B cell (primary cell): ENCODE results near the gene MANBA. TPM values are rescaled to one million over a fixed set of nuclear protein-coding genes. Genes with fewer than 3 reads are reported as not detected.

ENCODE experiments used
- ATAC-seq: fragments of 200-7000 bp; cut with Tn5 transposase; one replicate; pipeline ENCODE4 v1.10.0; 2021; ENCODE audit warnings: low read depth, mild to moderate bottlenecking, moderate number of reproducible peaks, moderate library complexity
- CTCF ChIA-PET: fragments of 350-600 bp; sonication (Branson Sonifier 250); formaldehyde crosslinking; loops from one replicate; lab custom pipeline; 2021; ENCODE audit warnings: antibody characterized with exemption, inconsistent platforms; lab: Charles Lee
- POLR2A ChIA-PET: fragments of 350-600 bp; sonication (Branson Sonifier 250); formaldehyde crosslinking; loops from one replicate; lab custom pipeline; 2021; ENCODE audit warnings: antibody characterized with exemption; lab: Charles Lee
- DNase-seq: peaks from one replicate; pipeline ENCODE4 v3.0.0; 2013
- H2AFZ ChIP-seq: 2 replicates; pipeline ENCODE4 v1.6.1; 2012; ENCODE audit warnings: mild to moderate bottlenecking, low read depth, low read length; ENCODE audit not compliant: insufficient read depth, poor library complexity, severe bottlenecking
- H3K27ac ChIP-seq, 2 donors: 1 replicate in 1 of 2; 2 replicates in 1 of 2; pipeline ENCODE4 v1.5.1; 2012 to 2013; ENCODE audit warnings: low read length in 2 of 2, mild to moderate bottlenecking in 2 of 2, moderate library complexity in 1 of 2
- H3K27me3 ChIP-seq, 4 experiments: fragments of 200-600 bp in 1 of 4; sonication (generic) in 1 of 4; replicated peaks in 1 of 4; 1 replicate in 2 of 4; 2 replicates in 2 of 4; pipeline versions ENCODE4 v1.6.1 to v1.7.0; 2013 to 2016; ENCODE audit warnings: low read length in 3 of 4, mild to moderate bottlenecking in 2 of 4, mixed read lengths in 1 of 4, moderate library complexity in 1 of 4; ENCODE audit not compliant: insufficient read depth in 4 of 4, control insufficient read depth in 3 of 4; ENCODE audit errors: control extremely low read depth in 1 of 4
- H3K36me3 ChIP-seq, 2 experiments: replicated peaks in 1 of 2; 1 replicate in 1 of 2; 2 replicates in 1 of 2; pipeline versions ENCODE4 v1.6.1 to v1.7.1; 2013; ENCODE audit warnings: low read length in 1 of 2; ENCODE audit not compliant: insufficient read depth in 2 of 2, control insufficient read depth in 1 of 2; ENCODE audit errors: control extremely low read depth in 1 of 2, extremely low read depth in 1 of 2
- H3K4me1 ChIP-seq, 2 donors: fragments of 200-600 bp in 1 of 2; sonication (generic) in 1 of 2; 1 replicate in 1 of 2; 2 replicates in 1 of 2; pipeline versions ENCODE4 v1.5.1 to v1.6.1; 2013 to 2017; ENCODE audit warnings: low read length in 2 of 2; ENCODE audit not compliant: control insufficient read depth in 2 of 2, insufficient read depth in 2 of 2
- H3K4me2 ChIP-seq: replicated peaks from 2 replicates; pipeline ENCODE3; 2012; ENCODE audit warnings: mild to moderate bottlenecking, low read depth, low read length; ENCODE audit not compliant: poor library complexity, severe bottlenecking
- H3K4me3 ChIP-seq, 5 experiments: fragments of 200-600 bp in 1 of 5; sonication (generic) in 1 of 5; 1 replicate in 3 of 5; 2 replicates in 2 of 5; pipeline versions ENCODE4 v1.5.1 to v1.7.0; 2011 to 2016; ENCODE audit warnings: low read length in 4 of 5, mild to moderate bottlenecking in 4 of 5, low read depth in 2 of 5, control low read depth in 1 of 5, moderate library complexity in 1 of 5; ENCODE audit not compliant: insufficient read depth in 1 of 5; ENCODE audit errors: control extremely low read depth in 1 of 5, extremely low read depth in 1 of 5
- H3K79me2 ChIP-seq: fragments of 200-600 bp; sonication (generic); one replicate; pipeline ENCODE4 v1.6.0; 2016; ENCODE audit warnings: low read length; ENCODE audit not compliant: control insufficient read depth, insufficient read depth
- H3K9ac ChIP-seq: fragments of 200-600 bp; sonication (generic); 2 replicates; pipeline ENCODE4 v1.6.1; 2017; ENCODE audit warnings: mild to moderate bottlenecking, low read length, moderate library complexity
- H3K9me3 ChIP-seq, 3 donors: one replicate each; pipeline versions ENCODE4 v1.6.1 to v1.7.1; 2013; ENCODE audit warnings: low read length in 2 of 3; ENCODE audit not compliant: control insufficient read depth in 2 of 3, insufficient read depth in 1 of 3; ENCODE audit errors: control extremely low read depth in 1 of 3
- H4K20me1 ChIP-seq: 2 replicates; pipeline ENCODE4 v1.6.0; 2012; ENCODE audit warnings: mild to moderate bottlenecking, low read length; ENCODE audit not compliant: insufficient read depth, control insufficient read depth, poor library complexity, severe bottlenecking
- H3K27ac Mint-ChIP-seq: one replicate; pipeline ENCODE4 v1.8.0; 2021; ENCODE audit warnings: mixed read lengths
- H3K27me3 Mint-ChIP-seq: one replicate; pipeline ENCODE4 v1.8.0; 2021; ENCODE audit warnings: mixed read lengths
- H3K4me1 Mint-ChIP-seq: one replicate; pipeline ENCODE4 v1.8.0; 2021; ENCODE audit warnings: mixed read lengths
- H3K4me3 Mint-ChIP-seq: one replicate; pipeline ENCODE4 v1.8.0; 2021; ENCODE audit warnings: mixed read lengths
- H3K9me3 Mint-ChIP-seq: one replicate; pipeline ENCODE4 v1.8.0; 2022; ENCODE audit warnings: mixed read lengths; ENCODE audit not compliant: insufficient read depth
- CTCF ChIP-seq: fragments of 200-600 bp; IDR thresholded peaks from one replicate; pipeline ENCODE4 v1.8.0; 2022; ENCODE audit warnings: antibody characterized with exemption, mild to moderate bottlenecking
- EZH2 ChIP-seq: IDR thresholded peaks from 2 replicates; pipeline ENCODE4 v1.6.1; 2012; ENCODE audit warnings: borderline replicate concordance, low read depth, mild to moderate bottlenecking, moderate library complexity, low read length; ENCODE audit not compliant: insufficient read depth, poor library complexity, severe bottlenecking
- WGBS: methylation state at CpG from one replicate; pipeline ENCODE4 v1.1.5; 2013; ENCODE audit warnings: missing lambda C conversion rate; ENCODE audit not compliant: insufficient coverage; 5-methylcytosine and 5-hydroxymethylcytosine counted together
- intact Hi-C: fragments of 100-400 bp; cut with micrococcal nuclease; formaldehyde crosslinking; loops from one replicate; pipeline ENCODE4 v1.10.0; 2022
- polyA plus RNA-seq: library from polyadenylated mRNA; depleted of rRNA; stranded (reverse); fragments of >200 nt; gene quantifications from 2 replicates; pipeline ENCODE4 v1.2.3, GENCODE V29; 2012
- total RNA-seq, 2 donors: library from RNA; stranded (reverse); fragments of 120-200 nt in 1 of 2; gene quantifications; 1 replicate in 1 of 2; 2 replicates in 1 of 2; pipeline versions ENCODE4 v1.2.3 to v1.2.4, GENCODE V29; 2013 to 2022

MANBA gene
- total and polyA plus RNA-seq, 2 donors (not counting 1 experiment from before 2014, with no cell fraction given) = 91.6 to 119 TPM

- ChIA-PET CTCF (interaction anchor here (0.8 kb wide), 1 partner anchor 10 kb away, joined by 3 read pairs; no protein-coding TSS in a partner anchor), POLR2A (no interaction called here)
- no CpG with 5 or more reads among the region's 4 CpGs for WGBS
These were observed 164.2 kb downstream of the MANBA start for GRCh38 chr4:102596532-102596931.

GRCh38 chr4:102594000-102594399, 166.8 kb downstream of the MANBA start:
- no peaks in the 10 kb centered on the region for H3K4me1 ChIP-seq
- no peak overlapping the region for H2AFZ ChIP-seq
- Mint-ChIP-seq H3K27me3 (no peaks in the 10 kb centered on the region), H3K27ac (no peak overlapping the region), H3K4me1 (peaks cover 25% of the 10 kb centered on the region), H3K9me3 (peaks cover 2% of the 10 kb centered on the region), H3K4me3 (no peak overlapping the region)
- TF ChIP-seq CTCF (no peak), EZH2 (no peak)
- H3K4me3 ChIP-seq = no peak overlapping the region
- intact Hi-C loops = no loop called here
- no peak for DNase-seq
- no peak for ATAC-seq
- WGBS = no CpG with 5 or more reads among the region's 2 CpGs
- no peaks in the 10 kb centered on the region for H3K27me3 ChIP-seq
- POLR2A ChIA-PET = no interaction called here
- no peak overlapping the region for H3K4me2 ChIP-seq
- H3K36me3 ChIP-seq = peaks cover 6 to 81% of the 10 kb centered on the region in 2 experiments
- no peak overlapping the region for H3K9ac ChIP-seq
- H3K79me2 ChIP-seq = no peaks in the 10 kb centered on the region
- peaks cover 0 to 1% (median 0%) of the 10 kb centered on the region in 3 donors for H3K9me3 ChIP-seq
- CTCF ChIA-PET = no interaction called here
- H3K27ac ChIP-seq = no peak overlapping the region
- no peaks in the 10 kb centered on the region for H4K20me1 ChIP-seq

More at GRCh38 chr4:102596532-102596931, 164.2 kb downstream of the MANBA start:
- intact Hi-C loops = no loop called here
- Histone ChIP-seq H3K27ac (no peak overlapping the region), H3K4me3 (no peak overlapping the region), H3K79me2 (no peaks in the 10 kb centered on the region), H3K27me3 (no peaks in the 10 kb centered on the region), H3K4me1 (no peaks in the 10 kb centered on the region), H3K9me3 (no peaks in the 10 kb centered on the region), H3K4me2 (no peak overlapping the region), H3K36me3 (peaks cover 3 to 82% of the 10 kb centered on the region in 2 experiments), H3K9ac (no peak overlapping the region), H2AFZ (no peak overlapping the region), H4K20me1 (no peaks in the 10 kb centered on the region)
- no peaks in the 10 kb centered on the region for H3K27me3 Mint-ChIP-seq
- TF ChIP-seq CTCF (no peak), EZH2 (no peak)
- H3K4me3 Mint-ChIP-seq = no peak overlapping the region
- H3K4me1 Mint-ChIP-seq = peaks cover 30% of the 10 kb centered on the region
- no peak overlapping the region for H3K27ac Mint-ChIP-seq
- DNase-seq (no peak), ATAC-seq (no peak)
- H3K9me3 Mint-ChIP-seq = no peaks in the 10 kb centered on the region
